Sigmoid colon (tissue), 7 donors: ENCODE measurements around the gene RBM4B. TPM values are rescaled to one million over a fixed set of nuclear protein-coding genes. Genes with fewer than 3 reads are reported as not detected.

Experiments used
- DNase-seq: peaks from one replicate; pipeline ENCODE4 v3.0.0-alpha.2; 2019
- H3K27ac ChIP-seq, 4 donors: fragments of 200-600 bp; sonication (generic); one replicate each; pipeline ENCODE4 v1.5.1; 2016 to 2019; ENCODE audit warnings: mild to moderate bottlenecking in 1 of 4
- H3K27me3 ChIP-seq, 3 donors: fragments of 200-600 bp; sonication (generic); one replicate each; pipeline ENCODE4 v1.5.1; 2019; ENCODE audit warnings: mild to moderate bottlenecking in 1 of 3
- H3K36me3 ChIP-seq, 4 donors: fragments of 200-600 bp; sonication (generic); one replicate each; pipeline ENCODE4 v1.5.1; 2016 to 2019
- H3K4me1 ChIP-seq, 4 donors: fragments of 200-600 bp; sonication (generic); one replicate each; pipeline ENCODE4 v1.5.1; 2017 to 2019
- H3K4me3 ChIP-seq, 4 donors: fragments of 200-600 bp; sonication (generic); one replicate each; pipeline ENCODE4 v1.5.1; 2017 to 2019; ENCODE audit warnings: mild to moderate bottlenecking in 2 of 4, moderate library complexity in 1 of 4
- H3K9me3 ChIP-seq, 4 donors: fragments of 200-600 bp in 3 of 4; sonication (generic) in 3 of 4; one replicate each; pipeline versions ENCODE4 v1.5.1 to v1.6.1; 2013 to 2019
- CTCF ChIP-seq, 4 experiments: fragments of 450-650 bp in 3 of 4; fragments of 200-600 bp in 1 of 4; IDR thresholded peaks; one replicate each; pipeline ENCODE4 v1.5.1; 2016 to 2019; ENCODE audit warnings: antibody characterized with exemption in 4 of 4, mild to moderate bottlenecking in 3 of 4, moderate library complexity in 2 of 4
- EP300 ChIP-seq, 4 donors: sonication (generic); formaldehyde crosslinking; IDR thresholded peaks; one replicate each; pipeline ENCODE4 v1.6.1; 2017; ENCODE audit warnings: antibody characterized with exemption in 4 of 4
- POLR2A ChIP-seq, 2 donors: fragments of 450-650 bp; IDR thresholded peaks; one replicate each; pipeline ENCODE4 v1.6.1; 2016; ENCODE audit warnings: antibody characterized with exemption in 2 of 2, mild to moderate bottlenecking in 2 of 2, moderate library complexity in 2 of 2
- POLR2AphosphoS5 ChIP-seq, 4 donors: sonication (generic); formaldehyde crosslinking; IDR thresholded peaks; one replicate each; pipeline ENCODE4 v1.6.1; 2017; ENCODE audit warnings: antibody characterized with exemption in 4 of 4
- WGBS, 2 donors: extraction: QIAGEN DNeasy Blood & Tissue Kit; methylation state at CpG; one replicate each; pipeline ENCODE4 v1.1.7; 2013; 5-methylcytosine and 5-hydroxymethylcytosine counted together
- intact Hi-C: fragments of 100-400 bp; cut with DNase I; formaldehyde crosslinking; loops from one replicate; pipeline ENCODE4 v1.15.1; 2023
- polyA plus RNA-seq, 3 donors: library from polyadenylated mRNA; stranded (reverse); fragments of 200-250 nt; gene quantifications; one replicate each; pipeline ENCODE4 v1.2.3, GENCODE V29; 2013
- total RNA-seq, 4 donors: library from RNA; depleted of rRNA; stranded (reverse); fragments of >200 nt; gene quantifications; one replicate each; pipeline ENCODE4 v1.1.0, GENCODE V29; 2016
- donor health status: healthy with polysubstance abuse.
- donor health status: Bipolar disorder and iron deficiency.
- donor health status: healthy.

The RBM4B gene
- total and polyA plus RNA-seq, 7 donors = 6.6 to 30.7 (median 14.0) TPM

- WGBS, 2 donors = 97% methylated on average over 27 of the region's 27 CpGs
- H3K4me3 ChIP-seq = no peak overlapping the region
- H3K4me1 ChIP-seq = no peaks in the 10 kb centered on the region
- intact Hi-C loops = no loop called here
- peaks cover 0 to 2% (median 0%) of the 10 kb centered on the region in 4 donors for H3K9me3 ChIP-seq
- no peaks in the 10 kb centered on the region for H3K27me3 ChIP-seq
- no peak for TF ChIP-seq CTCF (IDR thresholded peaks at IDR 0.05)
- TF ChIP-seq POLR2AphosphoS5 (IDR thresholded peaks at IDR 0.05) = no peak
- TF ChIP-seq POLR2A (IDR thresholded peaks at IDR 0.05) = no peak
- TF ChIP-seq EP300 (IDR thresholded peaks at IDR 0.05) = no peak
- no peaks in the 10 kb centered on the region for H3K36me3 ChIP-seq
- no peak overlapping the region for H3K27ac ChIP-seq
- no peak for DNase-seq
Observed at GRCh38 chr11:66700742-66701141, 23.1 kb upstream of the RBM4B start.

GRCh38 chr11:66700337-66700736 lies 22.6 kb upstream of the RBM4B start:
- no peak for DNase-seq
- intact Hi-C loops = no loop called here
- no peaks in the 10 kb centered on the region for H3K27me3 ChIP-seq
- H3K4me1 ChIP-seq = no peaks in the 10 kb centered on the region
- peaks cover 0 to 2% (median 0%) of the 10 kb centered on the region in 4 donors for H3K9me3 ChIP-seq
- no peak overlapping the region for H3K4me3 ChIP-seq
- 85 to 90% methylated on average over 15 of the region's 15 CpGs for WGBS, 2 donors
- H3K36me3 ChIP-seq = no peaks in the 10 kb centered on the region
- no peak overlapping the region for H3K27ac ChIP-seq
- no peak for TF ChIP-seq CTCF (IDR thresholded peaks at IDR 0.05)
- no peak for TF ChIP-seq POLR2AphosphoS5 (IDR thresholded peaks at IDR 0.05)
- no peak for TF ChIP-seq POLR2A (IDR thresholded peaks at IDR 0.05)
- TF ChIP-seq EP300 (IDR thresholded peaks at IDR 0.05) = no peak

- Histone ChIP-seq H3K36me3 (no peaks in the 10 kb centered on the region), H3K27me3 (no peaks in the 10 kb centered on the region), H3K9me3 (peaks cover 0 to 2% (median 0%) of the 10 kb centered on the region in 4 donors), H3K4me1 (no peaks in the 10 kb centered on the region), H3K27ac (no peak overlapping the region), H3K4me3 (no peak overlapping the region)
- TF ChIP-seq CTCF (IDR thresholded peaks at IDR 0.05) (no peak), EP300 (IDR thresholded peaks at IDR 0.05) (no peak), POLR2A (IDR thresholded peaks at IDR 0.05) (no peak), POLR2AphosphoS5 (IDR thresholded peaks at IDR 0.05) (no peak)
- no peak for DNase-seq
- 95 to 96% methylated on average over 9 of the region's 9 CpGs for WGBS, 2 donors
- intact Hi-C loops = no loop called here
Observed at GRCh38 chr11:66698491-66698890, 20.8 kb upstream of the RBM4B start.

- intact Hi-C loops = no loop called here
- H3K4me3 ChIP-seq = no peak overlapping the region
- TF ChIP-seq POLR2A (IDR thresholded peaks at IDR 0.05) (no peak), CTCF (IDR thresholded peaks at IDR 0.05) (no peak)
- DNase-seq = no peak
- WGBS, 2 donors = 92 to 93% methylated on average over 6 of the region's 6 CpGs
- H3K9me3 ChIP-seq = peaks cover 0 to 2% (median 0%) of the 10 kb centered on the region in 4 donors
- no peak overlapping the region for H3K27ac ChIP-seq
- no peaks in the 10 kb centered on the region for H3K27me3 ChIP-seq
- H3K4me1 ChIP-seq = no peaks in the 10 kb centered on the region
- no peaks in the 10 kb centered on the region for H3K36me3 ChIP-seq
Observed at GRCh38 chr11:66697988-66698387, 20.3 kb upstream of the RBM4B start.

GRCh38 chr11:66696146-66696545 lies 18.5 kb upstream of the RBM4B start:
- TF ChIP-seq CTCF (IDR thresholded peaks at IDR 0.05) = no peak
- no peak for TF ChIP-seq POLR2A (IDR thresholded peaks at IDR 0.05)
- TF ChIP-seq POLR2AphosphoS5 (IDR thresholded peaks at IDR 0.05) = no peak
- no peak for TF ChIP-seq EP300 (IDR thresholded peaks at IDR 0.05)
- Histone ChIP-seq H3K9me3 (peaks cover 0 to 2% (median 0%) of the 10 kb centered on the region in 4 donors), H3K4me1 (no peaks in the 10 kb centered on the region), H3K27me3 (no peaks in the 10 kb centered on the region), H3K27ac (no peak overlapping the region), H3K4me3 (no peak overlapping the region), H3K36me3 (no peaks in the 10 kb centered on the region)
- intact Hi-C loops = no loop called here
- 88 to 93% methylated on average over 9 of the region's 9 CpGs for WGBS, 2 donors
- no peak for DNase-seq
